ENCODE data around the gene CEP250. TPM values are rescaled to one million over a fixed set of nuclear protein-coding genes. Genes with fewer than 3 reads are reported as not detected.

The CEP250 gene
- total and polyA plus RNA-seq, 3 experiments from 2014 or later: 17.2 to 42.2 (median 34.8) TPM

- Histone ChIP-seq H3K27ac (ENCODE audit: low read depth, low read length) (no peak overlapping the region), H3K27me3 (ENCODE audit: insufficient read depth, low read length, poor library complexity, severe bottlenecking) (no peaks in the 10 kb centered on the region), H3K36me3 (ENCODE audit: insufficient read depth, low read length) (peaks cover 83% of the 10 kb centered on the region), H3K4me1 (ENCODE audit: insufficient read depth, low read length) (peaks cover 12% of the 10 kb centered on the region), H3K9me3 (ENCODE audit: low read length) (no peaks in the 10 kb centered on the region), H3K4me3 (ENCODE audit: low read length) (no peak overlapping the region)
- Mint-ChIP-seq H3K9me3 (no peaks in the 10 kb centered on the region), H3K4me1 (peaks cover 25 to 29% (median 28%) of the 10 kb centered on the region in 3 donors), H3K27ac (peak overlapping the region in 2 of 8 donors; percentile 26 to 61), H3K36me3 (peaks cover 15 to 98% (median 41%) of the 10 kb centered on the region in 3 donors), H3K27me3 (no peaks in the 10 kb centered on the region), H3K4me3 (peak overlapping the region in 1 of 7 donors; percentile 75)
- ChIA-PET POLR2A (no interaction called here), CTCF (interaction anchor here (1.2 kb wide), 1 partner anchor 457 kb away, joined by 3 read pairs; the partner anchor contains the start of gene SCAND1)
- DNase-seq: no peak
Observed at GRCh38 chr20:35497780-35498189, 42.4 kb downstream of the CEP250 start.

- ChIA-PET POLR2A (no interaction called here), CTCF (no interaction called here)
- Histone ChIP-seq H3K36me3 (ENCODE audit: insufficient read depth, low read length) (peaks cover 88% of the 10 kb centered on the region), H3K27me3 (ENCODE audit: insufficient read depth, low read length, poor library complexity, severe bottlenecking) (no peaks in the 10 kb centered on the region), H3K9me3 (ENCODE audit: low read length) (no peaks in the 10 kb centered on the region), H3K27ac (ENCODE audit: low read depth, low read length) (no peak overlapping the region), H3K4me3 (ENCODE audit: low read length) (no peak overlapping the region), H3K4me1 (ENCODE audit: insufficient read depth, low read length) (peaks cover 5% of the 10 kb centered on the region)
- Mint-ChIP-seq H3K4me1 (peaks cover 26 to 31% (median 26%) of the 10 kb centered on the region in 3 donors), H3K4me3 (no peak overlapping the region), H3K9me3 (no peaks in the 10 kb centered on the region), H3K36me3 (peaks cover 21 to 98% (median 44%) of the 10 kb centered on the region in 3 donors), H3K27ac (peak overlapping the region in 5 of 8 donors; percentile 0 to 78 (median 21)), H3K27me3 (no peaks in the 10 kb centered on the region)
- DNase-seq: no peak
Observed at GRCh38 chr20:35499271-35499670, 43.9 kb downstream of the CEP250 start.

DNA sequence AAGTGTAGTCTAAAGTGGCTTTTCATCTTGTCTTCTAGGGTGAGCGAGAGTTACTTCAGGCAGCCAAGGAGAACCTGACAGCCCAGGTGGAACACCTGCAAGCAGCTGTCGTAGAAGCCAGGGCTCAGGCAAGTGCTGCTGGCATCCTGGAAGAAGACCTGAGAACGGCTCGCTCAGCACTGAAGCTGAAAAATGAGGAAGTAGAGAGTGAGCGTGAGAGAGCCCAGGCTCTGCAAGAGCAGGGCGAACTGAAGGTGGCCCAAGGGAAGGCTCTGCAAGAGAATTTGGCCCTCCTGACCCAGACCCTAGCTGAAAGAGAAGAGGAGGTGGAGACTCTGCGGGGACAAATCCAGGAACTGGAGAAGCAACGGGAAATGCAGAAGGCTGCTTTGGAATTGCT, 47.0 kb downstream of the CEP250 start:
- Mint-ChIP-seq H3K27ac (peak overlapping the region in 5 of 8 donors; percentile 51 to 92 (median 68)), H3K4me3 (no peak overlapping the region), H3K9me3 (no peaks in the 10 kb centered on the region), H3K27me3 (no peaks in the 10 kb centered on the region), H3K36me3 (peaks cover 15 to 96% (median 43%) of the 10 kb centered on the region in 3 donors), H3K4me1 (peaks cover 35 to 46% (median 37%) of the 10 kb centered on the region in 3 donors)
- CTCF ChIA-PET: interaction anchor here (1.5 to 1.7 kb wide), 2 partner anchors 10 to 12 kb away, joined by 3 to 9 read pairs; no protein-coding TSS in a partner anchor
- Histone ChIP-seq H3K27ac (ENCODE audit: low read depth, low read length) (no peak overlapping the region), H3K27me3 (ENCODE audit: insufficient read depth, low read length, poor library complexity, severe bottlenecking) (no peaks in the 10 kb centered on the region), H3K9me3 (ENCODE audit: low read length) (no peaks in the 10 kb centered on the region), H3K4me1 (ENCODE audit: insufficient read depth, low read length) (peaks cover 7% of the 10 kb centered on the region), H3K4me3 (ENCODE audit: low read length) (no peak overlapping the region), H3K36me3 (ENCODE audit: insufficient read depth, low read length) (peaks cover 79% of the 10 kb centered on the region)
- no peak for DNase-seq
- POLR2A ChIA-PET: no interaction called here

DNA sequence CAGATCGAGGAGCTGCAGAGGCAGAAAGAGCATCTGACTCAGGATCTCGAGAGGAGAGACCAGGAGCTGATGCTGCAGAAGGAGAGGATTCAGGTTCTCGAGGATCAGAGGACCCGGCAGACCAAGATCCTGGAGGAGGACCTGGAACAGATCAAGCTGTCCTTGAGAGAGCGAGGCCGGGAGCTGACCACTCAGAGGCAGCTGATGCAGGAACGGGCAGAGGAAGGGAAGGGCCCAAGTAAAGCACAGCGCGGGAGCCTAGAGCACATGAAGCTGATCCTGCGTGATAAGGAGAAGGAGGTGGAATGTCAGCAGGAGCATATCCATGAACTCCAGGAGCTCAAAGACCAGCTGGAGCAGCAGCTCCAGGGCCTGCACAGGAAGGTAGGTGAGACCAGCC, 47.9 kb downstream of the CEP250 start:
- H3K4me1 Mint-ChIP-seq: peaks cover 35 to 46% (median 37%) of the 10 kb centered on the region in 3 donors
- H3K27me3 ChIP-seq (ENCODE audit: insufficient read depth, low read length, poor library complexity, severe bottlenecking): no peaks in the 10 kb centered on the region
- H3K9me3 ChIP-seq (ENCODE audit: low read length): no peaks in the 10 kb centered on the region
- no peak overlapping the region for H3K27ac ChIP-seq (ENCODE audit: low read depth, low read length)
- no peaks in the 10 kb centered on the region for H3K9me3 Mint-ChIP-seq
- H3K36me3 ChIP-seq (ENCODE audit: insufficient read depth, low read length): peaks cover 78% of the 10 kb centered on the region
- H3K4me3 Mint-ChIP-seq: no peak overlapping the region
- POLR2A ChIA-PET: interaction anchor here (1.4 kb wide), 1 partner anchor 13 kb away, joined by 5 read pairs; no protein-coding TSS in a partner anchor
- CTCF ChIA-PET: interaction anchor here (1.7 kb wide), 1 partner anchor 13 kb away, joined by 9 read pairs; no protein-coding TSS in a partner anchor
- peaks cover 15 to 96% (median 36%) of the 10 kb centered on the region in 3 donors for H3K36me3 Mint-ChIP-seq
- peaks cover 7% of the 10 kb centered on the region for H3K4me1 ChIP-seq (ENCODE audit: insufficient read depth, low read length)
- H3K4me3 ChIP-seq (ENCODE audit: low read length): no peak overlapping the region
- peak overlapping the region in 4 of 8 donors; percentile 57 to 72 (median 66) for H3K27ac Mint-ChIP-seq
- DNase-seq: no peak
- H3K27me3 Mint-ChIP-seq: no peaks in the 10 kb centered on the region

GRCh38 chr20:35503841-35504561, 48.6 kb downstream of the CEP250 start:
- Mint-ChIP-seq H3K27ac (peak overlapping the region in 6 of 8 donors; percentile 51 to 89 (median 70)), H3K36me3 (peaks cover 15 to 98% (median 35%) of the 10 kb centered on the region in 3 donors)
- POLR2A ChIA-PET: interaction anchor here (1.4 kb wide), 1 partner anchor 13 kb away, joined by 5 read pairs; no protein-coding TSS in a partner anchor

DNA sequence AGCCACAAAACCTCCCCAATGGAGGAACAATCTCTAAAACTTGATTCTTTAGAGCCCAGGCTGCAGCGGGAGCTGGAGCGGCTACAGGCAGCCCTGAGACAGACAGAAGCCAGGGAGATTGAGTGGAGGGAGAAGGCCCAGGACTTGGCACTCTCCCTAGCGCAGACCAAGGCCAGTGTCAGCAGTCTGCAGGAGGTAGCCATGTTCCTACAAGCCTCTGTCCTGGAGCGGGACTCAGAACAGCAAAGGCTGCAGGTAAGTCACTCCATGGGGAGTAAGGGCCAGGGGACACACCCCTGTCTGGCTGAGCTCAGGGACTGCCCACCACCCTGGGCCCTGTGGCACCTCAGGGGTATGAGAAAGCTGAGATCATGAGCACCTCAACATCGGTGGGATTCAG, 49.4 kb downstream of the CEP250 start:
- H3K27ac ChIP-seq (ENCODE audit: low read depth, low read length): no peak overlapping the region
- no peak overlapping the region for H3K4me3 Mint-ChIP-seq
- ChIA-PET POLR2A (no interaction called here), CTCF (no interaction called here)
- H3K27me3 ChIP-seq (ENCODE audit: insufficient read depth, low read length, poor library complexity, severe bottlenecking): no peaks in the 10 kb centered on the region
- peak overlapping the region; percentile 14 to 89 (median 67) for H3K27ac Mint-ChIP-seq
- H3K36me3 Mint-ChIP-seq: peaks cover 15 to 98% (median 31%) of the 10 kb centered on the region in 3 donors
- H3K9me3 ChIP-seq (ENCODE audit: low read length): no peaks in the 10 kb centered on the region
- no peak overlapping the region for H3K4me3 ChIP-seq (ENCODE audit: low read length)
- no peaks in the 10 kb centered on the region for H3K9me3 Mint-ChIP-seq
- no peaks in the 10 kb centered on the region for H3K27me3 Mint-ChIP-seq
- H3K4me1 ChIP-seq (ENCODE audit: insufficient read depth, low read length): peaks cover 7% of the 10 kb centered on the region
- DNase-seq: no peak
- peaks cover 31 to 41% (median 37%) of the 10 kb centered on the region in 3 donors for H3K4me1 Mint-ChIP-seq
- H3K36me3 ChIP-seq (ENCODE audit: insufficient read depth, low read length): peaks cover 75% of the 10 kb centered on the region

More at GRCh38 chr20:35503841-35504561, 48.6 kb downstream of the CEP250 start:
- H3K27me3 ChIP-seq (ENCODE audit: insufficient read depth, low read length, poor library complexity, severe bottlenecking): no peaks in the 10 kb centered on the region
- H3K36me3 ChIP-seq (ENCODE audit: insufficient read depth, low read length): peaks cover 74% of the 10 kb centered on the region
- H3K9me3 ChIP-seq (ENCODE audit: low read length): no peaks in the 10 kb centered on the region
- Mint-ChIP-seq H3K4me3 (no peak overlapping the region), H3K9me3 (no peaks in the 10 kb centered on the region), H3K27me3 (no peaks in the 10 kb centered on the region), H3K4me1 (peaks cover 35 to 46% (median 37%) of the 10 kb centered on the region in 3 donors)
- H3K4me3 ChIP-seq (ENCODE audit: low read length): no peak overlapping the region
- no peak overlapping the region for H3K27ac ChIP-seq (ENCODE audit: low read depth, low read length)
- CTCF ChIA-PET: interaction anchor here (1.7 kb wide), 1 partner anchor 13 kb away, joined by 9 read pairs; no protein-coding TSS in a partner anchor
- H3K4me1 ChIP-seq (ENCODE audit: insufficient read depth, low read length): peaks cover 7% of the 10 kb centered on the region
- no peak for DNase-seq

DNA sequence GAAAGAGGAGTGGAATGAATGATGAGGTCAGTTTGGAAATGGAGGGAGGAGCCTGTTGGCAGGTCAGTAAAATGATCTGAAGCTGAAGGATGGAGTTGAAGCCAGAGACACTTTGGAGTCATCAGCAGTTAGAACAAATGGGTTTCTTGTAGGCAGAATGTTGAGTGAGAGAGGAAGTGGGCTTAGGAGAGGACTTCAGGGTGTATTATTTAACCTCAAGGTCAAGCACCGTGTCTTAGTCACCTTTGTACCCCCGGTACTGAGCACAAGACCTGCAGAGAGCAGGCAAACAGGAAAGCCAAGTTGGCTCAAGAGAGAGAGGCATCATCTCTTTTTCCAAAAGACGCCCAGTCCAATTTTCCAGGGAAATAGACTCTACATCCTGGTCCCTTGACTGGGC, 50.8 kb downstream of the CEP250 start:
- no peak overlapping the region for H3K27ac ChIP-seq (ENCODE audit: low read depth, low read length)
- peaks cover 15 to 98% (median 26%) of the 10 kb centered on the region in 3 donors for H3K36me3 Mint-ChIP-seq
- H3K27me3 Mint-ChIP-seq: no peaks in the 10 kb centered on the region
- H3K4me3 ChIP-seq (ENCODE audit: low read length): no peak overlapping the region
- peak overlapping the region; percentile 11 to 98 (median 68) for H3K27ac Mint-ChIP-seq
- no peaks in the 10 kb centered on the region for H3K9me3 ChIP-seq (ENCODE audit: low read length)
- peaks cover 7% of the 10 kb centered on the region for H3K4me1 ChIP-seq (ENCODE audit: insufficient read depth, low read length)
- H3K4me3 Mint-ChIP-seq: peak overlapping the region in 1 of 7 donors; percentile 0
- CTCF ChIA-PET: interaction anchor here (0.6 kb wide), 1 partner anchor 237 kb away, joined by 3 read pairs; no protein-coding TSS in a partner anchor
- no peak for DNase-seq
- H3K4me1 Mint-ChIP-seq: peaks cover 30 to 37% (median 36%) of the 10 kb centered on the region in 3 donors
- POLR2A ChIA-PET: no interaction called here
- no peaks in the 10 kb centered on the region for H3K27me3 ChIP-seq (ENCODE audit: insufficient read depth, low read length, poor library complexity, severe bottlenecking)
- H3K36me3 ChIP-seq (ENCODE audit: insufficient read depth, low read length): peaks cover 68% of the 10 kb centered on the region
- no peaks in the 10 kb centered on the region for H3K9me3 Mint-ChIP-seq

Data from CD8-positive, alpha-beta memory T cell (primary cell).